T-cell (primary cell): Measurements from ENCODE around the gene MAPKBP1. TPM values are rescaled to one million over a fixed set of nuclear protein-coding genes. Genes with fewer than 3 reads are reported as not detected.
"Not testable (repeated sequence)": the region's sequence is repeated elsewhere in the genome, so short reads cannot be mapped to it uniquely, and the experiment has no call there.

Experiments
- ATAC-seq, 4 experiments: fragments of 200-7000 bp in 3 of 4; fragments of 150-1000 bp in 1 of 4; cut with Tn5 transposase; replicated peaks in 1 of 4; 1 replicate in 3 of 4; 2 replicates in 1 of 4; pipeline ENCODE4 v1.10.0; 2021; ENCODE audit warnings: moderate library complexity in 3 of 4, mild to moderate bottlenecking in 2 of 4, moderate number of reproducible peaks in 1 of 4
- CTCF ChIA-PET, 2 donors: fragments of 300-600 bp; sonication (Branson Sonifier 250); formaldehyde crosslinking; loops; one replicate each; lab custom pipeline; 2022; ENCODE audit warnings: antibody characterized with exemption in 2 of 2; lab: Charles Lee
- POLR2A ChIA-PET, 2 donors: fragments of 300-600 bp; sonication (Branson Sonifier 250); formaldehyde crosslinking; loops; one replicate each; lab custom pipeline; 2022; ENCODE audit warnings: antibody characterized with exemption in 2 of 2; lab: Charles Lee
- DNase-seq, 35 experiments: peaks; one replicate each; pipeline versions ENCODE4 v3.0.0 to v3.0.0-alpha.2; 2013 to 2023
- H3K27ac ChIP-seq: one replicate; pipeline ENCODE4 v1.5.1; 2013; ENCODE audit warnings: low read length
- H3K27me3 ChIP-seq, 2 experiments: replicated peaks in 1 of 2; 1 replicate in 1 of 2; 2 replicates in 1 of 2; pipeline versions ENCODE4 v1.6.1 to v1.7.0; 2013; ENCODE audit warnings: low read length in 1 of 2, mixed read lengths in 1 of 2; ENCODE audit not compliant: control insufficient read depth in 2 of 2, insufficient read depth in 2 of 2; ENCODE audit errors: extremely low read depth in 1 of 2
- H3K36me3 ChIP-seq, 2 donors: 1 replicate in 1 of 2; 2 replicates in 1 of 2; pipeline versions ENCODE4 v1.6.1 to v1.7.0; 2013; ENCODE audit warnings: low read length in 1 of 2; ENCODE audit not compliant: control insufficient read depth in 2 of 2, insufficient read depth in 1 of 2; ENCODE audit errors: extremely low read depth in 1 of 2
- H3K4me1 ChIP-seq, 2 experiments: 1 replicate in 1 of 2; 2 replicates in 1 of 2; pipeline versions ENCODE4 v1.6.1 to v1.7.0; 2013; ENCODE audit warnings: low read length in 2 of 2, mixed read lengths in 1 of 2; ENCODE audit not compliant: insufficient read depth in 2 of 2, control insufficient read depth in 1 of 2; ENCODE audit errors: extremely low read depth in 1 of 2
- H3K4me3 ChIP-seq, 2 donors: 1 replicate in 1 of 2; 2 replicates in 1 of 2; pipeline versions ENCODE4 v1.5.1 to v1.7.0; 2013; ENCODE audit warnings: mild to moderate bottlenecking in 2 of 2, low read length in 1 of 2, moderate library complexity in 1 of 2; ENCODE audit not compliant: control insufficient read depth in 1 of 2; ENCODE audit errors: extremely low read depth in 1 of 2
- H3K9me3 ChIP-seq: 2 replicates; pipeline ENCODE4 v1.7.0; 2013
- H3K27ac Mint-ChIP-seq, 2 donors: one replicate each; pipeline ENCODE4 v1.8.0; 2020 to 2021; ENCODE audit warnings: mild to moderate bottlenecking in 2 of 2, mixed read lengths in 2 of 2
- H3K27me3 Mint-ChIP-seq, 2 donors: one replicate each; pipeline ENCODE4 v1.8.0; 2021 to 2022; ENCODE audit warnings: mixed read lengths in 2 of 2
- H3K36me3 Mint-ChIP-seq: one replicate; pipeline ENCODE4 v1.8.0; 2021; ENCODE audit warnings: mixed read lengths
- H3K4me1 Mint-ChIP-seq, 3 donors: one replicate each; pipeline ENCODE4 v1.8.0; 2020 to 2022; ENCODE audit warnings: mixed read lengths in 3 of 3, mild to moderate bottlenecking in 1 of 3
- H3K4me3 Mint-ChIP-seq, 3 donors: one replicate each; pipeline ENCODE4 v1.8.0; 2020 to 2022; ENCODE audit warnings: mild to moderate bottlenecking in 3 of 3, mixed read lengths in 3 of 3, moderate library complexity in 3 of 3
- H3K9me3 Mint-ChIP-seq, 3 donors: one replicate each; pipeline ENCODE4 v1.8.0; 2020 to 2022; ENCODE audit warnings: mixed read lengths in 3 of 3
- WGBS: methylation state at CpG from one replicate; pipeline ENCODE4 v1.1.5; 2013; ENCODE audit warnings: missing lambda C conversion rate; ENCODE audit not compliant: insufficient coverage; 5-methylcytosine and 5-hydroxymethylcytosine counted together
- total RNA-seq, 35 experiments: library from RNA in 6 of 35; stranded (reverse) in 6 of 35; fragments of 120-200 nt in 1 of 35; gene quantifications; one replicate each; pipeline versions ENCODE4 v1.2.1 to v1.2.4 and lab custom pipeline; 2013 to 2026

The MAPKBP1 gene, protein sequence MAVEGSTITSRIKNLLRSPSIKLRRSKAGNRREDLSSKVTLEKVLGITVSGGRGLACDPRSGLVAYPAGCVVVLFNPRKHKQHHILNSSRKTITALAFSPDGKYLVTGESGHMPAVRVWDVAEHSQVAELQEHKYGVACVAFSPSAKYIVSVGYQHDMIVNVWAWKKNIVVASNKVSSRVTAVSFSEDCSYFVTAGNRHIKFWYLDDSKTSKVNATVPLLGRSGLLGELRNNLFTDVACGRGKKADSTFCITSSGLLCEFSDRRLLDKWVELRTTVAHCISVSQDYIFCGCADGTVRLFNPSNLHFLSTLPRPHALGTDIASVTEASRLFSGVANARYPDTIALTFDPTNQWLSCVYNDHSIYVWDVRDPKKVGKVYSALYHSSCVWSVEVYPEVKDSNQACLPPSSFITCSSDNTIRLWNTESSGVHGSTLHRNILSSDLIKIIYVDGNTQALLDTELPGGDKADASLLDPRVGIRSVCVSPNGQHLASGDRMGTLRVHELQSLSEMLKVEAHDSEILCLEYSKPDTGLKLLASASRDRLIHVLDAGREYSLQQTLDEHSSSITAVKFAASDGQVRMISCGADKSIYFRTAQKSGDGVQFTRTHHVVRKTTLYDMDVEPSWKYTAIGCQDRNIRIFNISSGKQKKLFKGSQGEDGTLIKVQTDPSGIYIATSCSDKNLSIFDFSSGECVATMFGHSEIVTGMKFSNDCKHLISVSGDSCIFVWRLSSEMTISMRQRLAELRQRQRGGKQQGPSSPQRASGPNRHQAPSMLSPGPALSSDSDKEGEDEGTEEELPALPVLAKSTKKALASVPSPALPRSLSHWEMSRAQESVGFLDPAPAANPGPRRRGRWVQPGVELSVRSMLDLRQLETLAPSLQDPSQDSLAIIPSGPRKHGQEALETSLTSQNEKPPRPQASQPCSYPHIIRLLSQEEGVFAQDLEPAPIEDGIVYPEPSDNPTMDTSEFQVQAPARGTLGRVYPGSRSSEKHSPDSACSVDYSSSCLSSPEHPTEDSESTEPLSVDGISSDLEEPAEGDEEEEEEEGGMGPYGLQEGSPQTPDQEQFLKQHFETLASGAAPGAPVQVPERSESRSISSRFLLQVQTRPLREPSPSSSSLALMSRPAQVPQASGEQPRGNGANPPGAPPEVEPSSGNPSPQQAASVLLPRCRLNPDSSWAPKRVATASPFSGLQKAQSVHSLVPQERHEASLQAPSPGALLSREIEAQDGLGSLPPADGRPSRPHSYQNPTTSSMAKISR (N-terminal part only)
- total RNA-seq (10 to 100 TPM; 37.0 to 44.8 (median 38.2) TPM), total RNA-seq (lab: John Stamatoyannopoulos, UW) (37.0 to 92.0 (median 50.5) reads per million in 29 experiments)
- total RNA-seq (2013): 22.7 TPM

DNA sequence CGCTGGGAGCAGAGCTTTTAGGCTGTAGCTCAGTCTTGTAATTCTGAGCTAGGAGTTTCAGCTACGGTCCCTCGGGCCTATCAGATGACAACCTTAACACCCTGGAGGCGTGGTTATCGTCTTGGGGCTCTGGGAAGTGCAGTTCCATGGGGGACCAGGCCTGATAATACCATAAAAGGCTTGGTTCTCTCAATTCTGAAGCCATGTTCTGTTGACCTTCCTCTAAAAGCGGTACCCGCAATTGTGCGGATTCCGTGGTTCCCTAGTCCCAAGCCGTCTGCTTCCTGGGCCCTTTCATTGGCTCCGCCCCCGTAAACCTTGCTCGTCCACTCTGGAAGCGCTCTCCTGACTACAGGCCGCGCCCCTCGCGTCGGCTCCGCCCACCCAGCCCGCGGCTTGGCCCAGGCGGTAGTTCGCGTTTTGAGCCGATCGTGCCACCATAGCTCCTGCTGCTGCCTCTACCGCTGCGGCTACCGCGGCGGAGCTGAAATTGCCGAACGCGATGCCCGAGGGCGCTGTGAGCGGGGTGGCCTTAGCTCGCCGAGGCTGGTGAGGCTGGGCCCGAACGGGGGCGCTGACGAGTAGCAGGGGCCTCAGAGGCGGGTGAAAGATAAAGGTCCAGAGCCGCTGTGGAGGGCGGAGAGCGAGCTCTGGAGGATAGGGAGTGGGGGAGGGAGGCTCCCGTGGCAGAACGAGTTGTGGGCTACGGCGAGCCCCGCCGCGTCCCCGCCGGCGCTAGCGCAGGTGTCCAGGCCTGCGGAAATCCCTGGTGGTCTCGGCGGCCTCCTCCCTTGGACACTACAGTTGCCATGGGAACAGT, at the start of gene MAPKBP1:
Gene MAPKBP1 (plus strand): TSS at position 423 of the 820 bp plus-strand sequence. CDS start 792 bp downstream, outside the sequence.
- ChIA-PET CTCF (interaction anchor here (0.6 to 4.4 kb wide), 31 partner anchors 10 to 543 kb away, joined by 3 to 113 read pairs (median 5); partner anchors contain the start of genes CHP1 (in 1 of the 2), EHD4 (in 1 of the 2), JMJD7 (in 1 of the 2) and NUSAP1 (in 1 of the 2)), POLR2A (interaction anchor here (0.5 to 1.9 kb wide), 11 partner anchors 38 to 1449 kb away, joined by 3 to 8 read pairs (median 5); partner anchors contain the start of genes EHD4 (in 1 of the 2) and MGA (in 1 of the 2))
- no peaks in the 10 kb centered on the region for H3K27me3 Mint-ChIP-seq
- peak within 1 kb of the TSS; percentile 93 to 95 (median 94) for H3K4me3 Mint-ChIP-seq
- H3K4me1 Mint-ChIP-seq: peaks cover 58 to 65% (median 63%) of the 10 kb centered on the region in 3 donors
- Histone ChIP-seq H3K4me3 (peak within 1 kb of the TSS; percentile 86 to 89), H3K27me3 (no peaks in the 10 kb centered on the region), H3K36me3 (peaks cover 0 to 5% of the 10 kb centered on the region in 2 donors), H3K4me1 (peaks cover 31 to 42% of the 10 kb centered on the region in 2 experiments), H3K27ac (peak within 1 kb of the TSS; percentile 81), H3K9me3 (no peaks in the 10 kb centered on the region)
- WGBS: under 1% methylated on average over 54 of the region's 62 CpGs
- DNase-seq (peak; percentile 95 to 100 (median 97)), ATAC-seq (peak; percentile 89 to 95 (median 92))
- no peaks in the 10 kb centered on the region for H3K9me3 Mint-ChIP-seq
- H3K27ac Mint-ChIP-seq: peak within 1 kb of the TSS; percentile 93 to 96
- H3K36me3 Mint-ChIP-seq: peaks cover 8% of the 10 kb centered on the region

DNA sequence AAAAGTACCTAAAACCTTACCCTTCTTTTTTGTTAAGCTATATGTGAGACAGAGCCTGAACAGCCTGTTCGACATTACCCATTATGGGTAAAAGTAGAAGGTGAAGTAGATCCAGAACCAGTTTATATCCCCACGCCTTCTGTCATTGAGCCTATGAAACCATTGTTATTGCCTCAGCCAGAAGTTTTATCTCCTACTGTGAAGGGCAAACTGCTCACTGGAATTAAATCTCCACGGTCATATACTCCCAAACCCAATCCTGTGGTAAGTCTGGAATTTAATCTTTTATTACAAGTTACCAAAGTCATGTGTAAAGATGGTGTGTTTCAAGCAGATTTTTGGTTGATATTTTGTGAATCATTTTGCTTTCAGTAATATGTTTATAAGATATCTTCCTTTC, 47.1 kb upstream of the MAPKBP1 start:
- H3K4me1 Mint-ChIP-seq: peaks cover 2 to 17% (median 5%) of the 10 kb centered on the region in 3 donors
- ChIA-PET POLR2A (no interaction called here), CTCF (no interaction called here)
- ATAC-seq (no peak), DNase-seq (no peak)
- Histone ChIP-seq H3K27me3 (no peaks in the 10 kb centered on the region), H3K4me1 (no peaks in the 10 kb centered on the region), H3K9me3 (no peaks in the 10 kb centered on the region), H3K36me3 (peaks cover 0 to 26% of the 10 kb centered on the region in 2 donors), H3K4me3 (no peak overlapping the region), H3K27ac (no peak overlapping the region)
- H3K36me3 Mint-ChIP-seq: peaks cover 22% of the 10 kb centered on the region
- no peak overlapping the region for H3K27ac Mint-ChIP-seq
- no peaks in the 10 kb centered on the region for H3K9me3 Mint-ChIP-seq
- H3K27me3 Mint-ChIP-seq: no peaks in the 10 kb centered on the region
- H3K4me3 Mint-ChIP-seq: no peak overlapping the region
- WGBS: no CpG with 5 or more reads among the region's 3 CpGs

DNA sequence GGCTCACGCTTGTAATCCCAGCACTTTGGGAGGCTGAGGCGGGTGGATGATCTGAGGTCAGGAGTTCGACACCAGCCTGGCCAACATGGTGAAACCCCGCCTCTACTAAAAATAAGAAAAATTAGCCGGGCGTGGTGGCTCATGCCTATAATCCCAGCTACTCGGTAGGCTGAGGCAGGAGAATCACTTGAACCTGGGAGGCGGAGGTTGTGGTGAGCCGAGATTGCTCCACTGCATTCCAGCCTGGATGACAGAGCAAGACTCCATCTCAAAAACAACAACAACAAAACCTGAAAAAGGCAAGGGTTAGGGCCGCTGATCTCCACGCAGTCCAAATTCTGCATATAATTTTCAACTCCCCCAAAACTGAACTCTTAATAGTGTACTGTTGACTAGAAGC, 46.2 kb upstream of the MAPKBP1 start:
- peaks cover 0 to 32% of the 10 kb centered on the region in 2 donors for H3K36me3 ChIP-seq
- H3K4me3 Mint-ChIP-seq, H3K27ac Mint-ChIP-seq, H3K9me3 ChIP-seq, CTCF ChIA-PET, H3K4me1 ChIP-seq, H3K27ac ChIP-seq, ATAC-seq, H3K9me3 Mint-ChIP-seq, POLR2A ChIA-PET, H3K27me3 Mint-ChIP-seq, H3K4me3 ChIP-seq, DNase-seq, H3K27me3 ChIP-seq: not testable (repeated sequence)
- Mint-ChIP-seq H3K36me3 (peaks cover 26% of the 10 kb centered on the region), H3K4me1 (peaks cover 2 to 10% (median 3%) of the 10 kb centered on the region in 3 donors)
- WGBS: 100% methylated on average over 6 of the region's 11 CpGs

DNA sequence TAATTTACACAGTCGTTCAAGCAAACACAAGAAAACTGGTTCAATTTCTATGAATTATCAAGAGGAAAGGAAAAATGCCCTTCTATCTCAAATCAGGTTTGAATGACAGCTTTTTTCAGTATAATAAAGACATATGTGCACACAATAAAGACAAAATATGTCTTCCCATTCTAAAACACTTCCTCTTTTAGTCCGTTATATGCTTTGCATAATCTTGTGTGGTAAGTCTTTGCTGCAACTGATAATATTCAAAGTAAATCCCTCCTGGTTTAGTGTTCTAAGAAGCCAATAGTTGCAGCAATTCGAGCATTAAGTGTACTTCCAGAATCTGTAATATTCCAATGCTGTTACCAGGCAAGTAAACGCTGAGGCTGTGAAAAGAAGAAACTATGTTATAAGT, 43.7 kb upstream of the MAPKBP1 start:
- ATAC-seq (no peak), DNase-seq (no peak)
- Mint-ChIP-seq H3K27ac (no peak overlapping the region), H3K4me1 (peaks cover 0 to 2% (median 0%) of the 10 kb centered on the region in 3 donors), H3K36me3 (peaks cover 39% of the 10 kb centered on the region), H3K27me3 (no peaks in the 10 kb centered on the region), H3K4me3 (no peak overlapping the region), H3K9me3 (no peaks in the 10 kb centered on the region)
- Histone ChIP-seq H3K27ac (no peak overlapping the region), H3K4me3 (no peak overlapping the region), H3K9me3 (no peaks in the 10 kb centered on the region), H3K27me3 (no peaks in the 10 kb centered on the region), H3K4me1 (no peaks in the 10 kb centered on the region), H3K36me3 (peaks cover 3 to 49% of the 10 kb centered on the region in 2 donors)
- ChIA-PET CTCF (interaction anchor here in 1 of 2 donors (0.5 kb wide), 1 partner anchor 1022 kb away, joined by 5 read pairs; no protein-coding TSS in a partner anchor), POLR2A (no interaction called here)
- no CpG with 5 or more reads among the region's 4 CpGs for WGBS

DNA sequence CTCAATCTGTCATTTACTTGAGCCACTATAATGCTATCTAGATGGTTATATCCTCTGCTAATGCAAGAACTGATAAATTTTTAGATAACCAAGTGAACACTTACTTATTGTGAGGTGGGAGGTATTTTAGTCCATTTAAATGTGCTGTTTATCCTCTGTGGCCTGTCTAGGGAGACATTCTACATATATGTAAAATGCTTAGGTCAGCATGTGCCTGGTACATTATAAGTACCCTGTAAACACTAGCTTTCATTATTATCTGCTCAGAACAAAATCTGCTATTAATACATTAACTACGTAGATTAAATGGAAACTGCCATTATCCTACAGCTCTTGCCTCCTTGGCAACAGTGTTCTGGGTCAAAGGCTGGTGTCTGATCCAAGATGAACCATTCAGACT, 41.8 kb upstream of the MAPKBP1 start:
- H3K4me3 ChIP-seq: no peak overlapping the region
- DNase-seq (no peak), ATAC-seq (no peak)
- Mint-ChIP-seq H3K36me3 (peaks cover 39% of the 10 kb centered on the region), H3K27me3 (no peaks in the 10 kb centered on the region), H3K27ac (no peak overlapping the region), H3K4me3 (no peak overlapping the region), H3K9me3 (no peaks in the 10 kb centered on the region), H3K4me1 (peaks cover 0 to 2% (median 0%) of the 10 kb centered on the region in 3 donors)
- peaks cover 9 to 61% of the 10 kb centered on the region in 2 donors for H3K36me3 ChIP-seq
- no peaks in the 10 kb centered on the region for H3K27me3 ChIP-seq
- H3K9me3 ChIP-seq: no peaks in the 10 kb centered on the region
- H3K4me1 ChIP-seq: no peaks in the 10 kb centered on the region
- ChIA-PET POLR2A (interaction anchor here in 1 of 2 donors (0.7 kb wide), 1 partner anchor 10 kb away, joined by 4 read pairs; no protein-coding TSS in a partner anchor), CTCF (interaction anchor here in 1 of 2 donors (0.7 kb wide), 1 partner anchor 1294 kb away, joined by 4 read pairs; no protein-coding TSS in a partner anchor)
- no peak overlapping the region for H3K27ac ChIP-seq
- 100% methylated on average over 1 of the region's 1 CpG for WGBS
